Fibroblast of the aortic adventitia (primary cell): Measurements from ENCODE around the gene P3H4. TPM values are rescaled to one million over a fixed set of nuclear protein-coding genes. Genes with fewer than 3 reads are reported as not detected.
"Not testable (repeated sequence)": the region's sequence is repeated elsewhere in the genome, so short reads cannot be mapped to it uniquely, and the experiment has no call there.

Source experiments
- DNase-seq: peaks from one replicate; pipeline ENCODE4 v3.0.0-alpha.2; 2010; ENCODE audit warnings: low read depth
- H3K4me3 ChIP-seq: 2 replicates; pipeline ENCODE4 v1.5.1; 2011; ENCODE audit warnings: low read depth, mild to moderate bottlenecking, control low read depth, low read length, moderate library complexity
- total RNA-seq: library from RNA; depleted of rRNA; stranded (reverse); fragments of >200 nt; gene quantifications from 2 replicates; pipeline ENCODE4 v1.2.3, GENCODE V29; 2012; ENCODE audit warnings: low replicate concordance
- TF ChIP-seq, protein P1 (sequence below): IDR thresholded peaks from 2 replicates; pipeline ENCODE4 v1.5.1; 2011; ENCODE audit warnings: mild to moderate bottlenecking, low read length, control low read depth, inconsistent platforms; ENCODE audit not compliant: insufficient read depth

The P3H4 gene
- total RNA-seq, 1 donor = 35.5 TPM

DNA sequence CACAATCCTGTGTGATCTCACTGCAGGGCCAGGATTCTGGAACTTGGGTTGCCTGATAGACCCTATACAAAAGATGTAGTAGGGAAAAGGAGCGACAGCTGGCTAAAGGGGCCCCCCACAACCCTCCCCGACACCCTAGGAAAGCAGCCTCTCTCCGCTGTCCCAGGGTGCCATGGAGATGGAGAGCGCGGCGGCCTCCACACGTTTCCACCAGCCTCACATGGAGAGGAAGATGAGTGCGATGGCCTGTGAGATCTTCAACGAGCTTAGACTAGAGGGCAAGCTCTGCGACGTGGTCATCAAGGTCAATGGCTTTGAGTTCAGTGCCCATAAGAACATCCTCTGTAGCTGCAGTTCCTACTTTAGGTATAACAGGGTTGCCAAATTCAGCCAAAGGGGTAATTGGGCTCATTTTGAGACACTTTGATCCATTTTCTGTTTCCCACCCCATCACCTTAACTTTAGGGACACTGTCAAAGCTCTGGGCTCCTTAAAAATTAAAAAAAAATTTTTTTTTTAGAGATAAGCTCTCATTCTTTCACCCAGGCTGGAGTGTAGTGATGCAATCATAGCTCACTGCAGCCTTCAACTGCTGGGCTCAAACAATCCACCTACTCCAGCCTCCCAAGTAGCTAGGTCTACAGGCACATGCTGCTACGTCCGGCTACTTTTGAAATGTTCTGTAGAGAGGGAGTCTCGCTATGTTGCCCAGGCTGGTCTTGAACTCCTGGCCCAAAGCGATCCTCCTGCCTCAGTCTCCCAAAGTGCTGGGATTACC is 26.2 kb upstream of the P3H4 start, which contains the start of gene KLHL10:
KLHL10 (plus strand) TSS at position 65 of the 778 bp plus-strand sequence; CDS start at position 173, 108 bp downstream.
- TF ChIP-seq, protein P1, sequence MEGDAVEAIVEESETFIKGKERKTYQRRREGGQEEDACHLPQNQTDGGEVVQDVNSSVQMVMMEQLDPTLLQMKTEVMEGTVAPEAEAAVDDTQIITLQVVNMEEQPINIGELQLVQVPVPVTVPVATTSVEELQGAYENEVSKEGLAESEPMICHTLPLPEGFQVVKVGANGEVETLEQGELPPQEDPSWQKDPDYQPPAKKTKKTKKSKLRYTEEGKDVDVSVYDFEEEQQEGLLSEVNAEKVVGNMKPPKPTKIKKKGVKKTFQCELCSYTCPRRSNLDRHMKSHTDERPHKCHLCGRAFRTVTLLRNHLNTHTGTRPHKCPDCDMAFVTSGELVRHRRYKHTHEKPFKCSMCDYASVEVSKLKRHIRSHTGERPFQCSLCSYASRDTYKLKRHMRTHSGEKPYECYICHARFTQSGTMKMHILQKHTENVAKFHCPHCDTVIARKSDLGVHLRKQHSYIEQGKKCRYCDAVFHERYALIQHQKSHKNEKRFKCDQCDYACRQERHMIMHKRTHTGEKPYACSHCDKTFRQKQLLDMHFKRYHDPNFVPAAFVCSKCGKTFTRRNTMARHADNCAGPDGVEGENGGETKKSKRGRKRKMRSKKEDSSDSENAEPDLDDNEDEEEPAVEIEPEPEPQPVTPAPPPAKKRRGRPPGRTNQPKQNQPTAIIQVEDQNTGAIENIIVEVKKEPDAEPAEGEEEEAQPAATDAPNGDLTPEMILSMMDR = no peak
- DNase-seq = peak; percentile 17
- H3K4me3 ChIP-seq = no peak within 1 kb of the TSS

DNA sequence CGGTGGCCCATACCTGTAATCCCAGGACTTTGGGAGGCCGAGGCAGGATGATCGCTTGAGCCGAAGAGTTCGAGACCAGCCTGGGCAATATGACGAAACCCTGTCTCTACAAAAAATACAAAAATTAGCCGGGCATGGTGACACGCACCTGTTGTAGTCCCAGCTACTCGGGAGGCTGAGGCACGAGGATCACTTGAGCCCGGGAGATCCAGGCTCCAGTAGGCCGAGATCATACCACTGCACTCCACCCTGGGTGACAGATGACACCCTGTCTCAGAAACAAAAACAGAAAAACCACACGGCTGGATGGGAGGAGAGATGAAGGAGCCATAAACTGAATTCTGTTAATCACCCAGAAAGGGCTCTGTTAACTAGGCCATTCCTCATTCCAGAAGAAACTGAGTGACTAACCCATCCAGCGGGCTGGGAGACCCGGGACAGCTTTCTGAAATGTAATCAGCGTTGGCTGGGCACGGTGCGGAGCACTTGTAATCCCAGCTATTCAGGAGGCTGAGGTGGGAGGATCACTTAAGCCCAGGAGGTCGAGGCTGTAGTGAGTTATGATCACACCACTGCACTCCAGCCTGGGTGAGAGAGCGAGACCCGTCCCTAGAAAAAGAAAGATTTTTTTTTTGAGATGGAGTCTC is 24.9 kb upstream of the P3H4 start:
- TF ChIP-seq, protein P1 = no peak
- peak overlapping the region; percentile 81 for H3K4me3 ChIP-seq
- no peak for DNase-seq

- DNase-seq = no peak
- TF ChIP-seq, protein P1 = no peak
- peak within 1 kb of the TSS; percentile 81 for H3K4me3 ChIP-seq
Measured at GRCh38 chr17:41835800-41836549, 24.2 kb upstream of the P3H4 start, which contains the start of gene NT5C3B. Gene NT5C3B (minus strand): TSS chr17:41836232. CDS start chr17:41836193, 39 bp downstream.

DNA sequence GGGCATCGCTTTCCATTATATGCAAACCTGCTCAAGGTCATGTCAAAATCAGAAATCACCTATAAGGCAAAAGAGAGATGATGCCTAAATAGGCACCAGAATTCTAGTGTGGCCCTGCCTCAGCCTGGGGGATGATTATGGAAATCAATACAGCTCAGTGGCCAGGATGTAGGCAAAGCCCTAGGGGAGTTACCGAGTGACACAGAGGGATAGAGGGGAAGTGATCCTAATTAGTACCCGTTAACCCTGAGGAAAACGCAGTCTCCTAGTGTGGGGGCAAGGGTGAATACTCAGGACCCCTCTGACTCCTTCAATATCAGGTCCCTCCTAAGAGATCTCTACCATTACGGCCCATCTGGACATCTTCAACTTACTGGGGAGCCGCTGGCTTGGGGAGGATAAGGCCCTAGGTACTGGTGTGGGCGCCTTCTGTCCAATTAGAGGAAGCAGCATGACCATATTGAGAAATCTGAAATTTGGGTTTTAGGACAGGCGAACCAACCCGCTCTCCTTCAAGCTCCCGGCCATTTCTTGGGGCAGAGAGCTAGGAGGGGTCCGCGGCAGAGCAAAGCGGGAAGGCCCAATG is 23.6 kb upstream of the P3H4 start:
- TF ChIP-seq, protein P1 = no peak
- DNase-seq = no peak
- H3K4me3 ChIP-seq = peak overlapping the region; percentile 81

DNA sequence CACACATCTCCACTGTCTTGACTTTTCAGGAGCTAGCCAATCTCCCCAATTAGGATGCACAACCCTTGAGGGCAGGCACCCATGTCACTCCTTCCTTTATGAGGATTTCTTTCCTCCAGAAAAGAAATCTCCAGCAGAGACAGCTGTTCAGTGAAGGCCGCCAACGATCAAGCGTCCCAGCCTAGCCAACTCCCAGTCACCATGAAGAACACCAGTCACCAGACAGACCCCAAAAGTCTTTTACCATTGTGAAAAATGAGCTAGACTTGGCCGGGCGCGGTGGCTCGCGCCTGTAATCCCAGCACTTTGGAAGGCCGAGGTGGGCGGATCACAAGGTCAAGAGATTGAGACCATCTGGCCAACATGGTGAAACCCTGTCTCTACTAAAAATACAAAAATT is 18.2 kb upstream of the P3H4 start:
- H3K4me3 ChIP-seq, DNase-seq: not testable (repeated sequence)

DNA sequence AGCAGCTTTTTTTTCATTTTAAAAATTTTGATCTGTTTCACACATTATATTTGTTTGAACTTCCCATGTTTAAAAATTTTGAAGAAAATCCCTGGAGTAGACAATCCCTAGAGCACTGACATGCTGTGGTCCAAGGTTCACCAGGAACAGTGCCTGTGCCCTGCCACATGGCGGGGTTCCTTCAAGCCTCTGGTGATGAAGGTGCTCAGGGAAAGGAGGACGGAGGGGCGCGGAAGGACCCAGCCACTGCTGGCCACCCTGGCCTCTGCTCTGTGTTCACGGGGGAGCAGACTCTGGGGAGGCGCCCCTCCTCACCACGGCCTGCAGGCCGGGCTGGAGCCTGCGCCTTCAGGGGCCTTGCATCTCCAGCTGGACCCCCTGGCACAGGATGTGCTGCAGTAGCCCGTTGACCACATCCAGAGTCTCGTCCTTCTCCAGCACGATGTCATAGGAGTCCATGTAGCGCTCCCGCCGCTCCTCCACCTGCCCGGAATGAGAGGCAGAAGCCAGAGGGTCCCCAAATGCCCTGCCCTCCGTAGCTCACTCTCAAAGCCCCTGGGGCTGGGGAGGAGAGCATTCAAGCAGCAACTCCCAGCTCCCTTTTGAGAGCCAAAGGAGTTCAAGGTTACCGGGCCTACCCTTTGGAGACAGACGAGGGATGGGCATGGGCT is 13.6 kb upstream of the P3H4 start:
- TF ChIP-seq, protein P1 = no peak
- DNase-seq = no peak
- no peak overlapping the region for H3K4me3 ChIP-seq
